ENCODE results near the gene HHAT. TPM values are rescaled to one million over a fixed set of nuclear protein-coding genes. Genes with fewer than 3 reads are reported as not detected.

The HHAT gene
- total and polyA plus RNA-seq, 2 of the 4 experiments (the other 2 are of a cell fraction): 1.7 to 2.5 TPM

DNA sequence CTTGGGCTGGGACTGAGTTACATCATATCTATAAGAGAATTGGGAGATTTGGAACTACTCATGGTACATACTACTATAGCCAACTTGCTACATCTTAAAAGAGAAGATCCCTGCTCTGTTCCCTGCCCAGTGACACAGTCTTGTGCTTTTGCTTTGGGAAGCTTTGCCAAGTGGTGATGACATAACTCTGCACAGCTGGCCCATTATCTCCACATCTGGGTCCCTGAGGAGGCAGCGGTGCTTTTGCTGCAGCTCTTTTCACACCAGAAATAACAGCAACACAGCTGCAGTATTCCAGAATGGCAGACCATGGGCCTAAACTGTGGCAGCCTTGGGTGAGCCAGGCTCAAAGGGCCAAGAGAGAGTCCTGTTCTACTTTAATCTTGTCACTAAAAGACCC, 296.0 kb downstream of the HHAT start:
- Histone ChIP-seq H2BK15ac (ENCODE audit: low read depth, low read length) (no peak overlapping the region), H3K18ac (ENCODE audit: low read depth, low read length) (no peak overlapping the region), H3K36me3 (ENCODE audit: control insufficient read depth, insufficient read depth, low read length) (no peaks in the 10 kb centered on the region), H3K27ac (ENCODE audit: insufficient read depth, low read length) (no peak overlapping the region), H3K14ac (replicated peaks; ENCODE audit: low read depth, low read length) (no peak overlapping the region), H4K20me1 (ENCODE audit: insufficient read depth, low read length) (no peaks in the 10 kb centered on the region), H2BK5ac (ENCODE audit: low read depth, low read length, poor library complexity, severe bottlenecking) (no peak overlapping the region), H3K4me1 (ENCODE audit: control insufficient read depth, insufficient read depth, low read length) (no peaks in the 10 kb centered on the region), H3K23ac (ENCODE audit: low read depth, low read length) (no peak overlapping the region), H3K9me3 (ENCODE audit: control insufficient read depth, insufficient read depth, low read length) (no peaks in the 10 kb centered on the region), H3K79me1 (ENCODE audit: low read depth in 1 of 2, low read length in 2 of 2) (no peaks in the 10 kb centered on the region), H3K9ac (ENCODE audit: low read depth, low read length) (no peak overlapping the region), H2BK20ac (ENCODE audit: low read depth, low read length) (no peak overlapping the region), H3K4me3 (ENCODE audit: insufficient read depth, low read depth, low read length) (no peak overlapping the region), H3K9me1 (ENCODE audit: insufficient read depth, low read length) (no peaks in the 10 kb centered on the region; the same call in 1 of the 2 replicates), H4K91ac (ENCODE audit: insufficient read depth, low read depth, low read length) (no peak overlapping the region), H3K27me3 (ENCODE audit: control insufficient read depth, insufficient read depth, low read length) (no peaks in the 10 kb centered on the region), H2BK120ac (ENCODE audit: low read depth, low read length) (no peak overlapping the region), H4K8ac (ENCODE audit: low read depth in 2 of 2, low read length in 2 of 2) (no peak overlapping the region), H4K5ac (ENCODE audit: low read depth, low read length) (no peak overlapping the region), H3K56ac (ENCODE audit: extremely low read depth, insufficient read depth, low read length) (no peak overlapping the region), H2AK9ac (replicated peaks; ENCODE audit: low read depth, low read length, poor library complexity) (no peak overlapping the region), H3K4ac (ENCODE audit: low read depth, low read length) (no peak overlapping the region), H2AK5ac (ENCODE audit: low read depth, low read length) (no peak overlapping the region), H3K4me2 (ENCODE audit: low read depth, low read length) (no peak overlapping the region), H2AFZ (replicated peaks; ENCODE audit: low read length, poor library complexity) (no peak overlapping the region)
- no peak for ATAC-seq (ENCODE audit: low read depth)
- in situ Hi-C loops (cut with MboI; ENCODE audit: low sequenced_read_pairs) (no loop called here), intact Hi-C loops (cut with micrococcal nuclease) (no loop called here), dilution Hi-C loops (cut with HindIII; ENCODE audit: low sequenced_read_pairs, unreplicated experiment) (no loop called here)
- no CpG with 5 or more reads among the region's 1 CpG for WGBS, 2 experiments (ENCODE audit: extremely low coverage in 2 of 2, insufficient read length in 1 of 2)
- POLR2A ChIA-PET (ENCODE audit: unreplicated experiment): no interaction called here
- BruUV-seq (replicated peaks): no TSS peak
- CTCF ChIA-PET: no interaction called here
- DNase-seq: no peak
- no peak for TF ChIP-seq MXI1 (IDR thresholded peaks at IDR 0.05; ENCODE audit: borderline replicate concordance, low read depth, low read length)
- no peak for TF ChIP-seq MAZ (IDR thresholded peaks at IDR 0.05; ENCODE audit: borderline replicate concordance, low read depth, low read length)
- TF ChIP-seq CEBPB (IDR thresholded peaks at IDR 0.05; ENCODE audit: low read depth, low read length): no peak
- TF ChIP-seq SMC3 (IDR thresholded peaks at IDR 0.05; ENCODE audit: low read depth, low read length): no peak
- TF ChIP-seq RFX5 (IDR thresholded peaks at IDR 0.05; ENCODE audit: low read depth, low read length): no peak
- TF ChIP-seq, protein P1, sequence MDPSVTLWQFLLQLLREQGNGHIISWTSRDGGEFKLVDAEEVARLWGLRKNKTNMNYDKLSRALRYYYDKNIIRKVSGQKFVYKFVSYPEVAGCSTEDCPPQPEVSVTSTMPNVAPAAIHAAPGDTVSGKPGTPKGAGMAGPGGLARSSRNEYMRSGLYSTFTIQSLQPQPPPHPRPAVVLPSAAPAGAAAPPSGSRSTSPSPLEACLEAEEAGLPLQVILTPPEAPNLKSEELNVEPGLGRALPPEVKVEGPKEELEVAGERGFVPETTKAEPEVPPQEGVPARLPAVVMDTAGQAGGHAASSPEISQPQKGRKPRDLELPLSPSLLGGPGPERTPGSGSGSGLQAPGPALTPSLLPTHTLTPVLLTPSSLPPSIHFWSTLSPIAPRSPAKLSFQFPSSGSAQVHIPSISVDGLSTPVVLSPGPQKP (IDR thresholded peaks at IDR 0.05; ENCODE audit: borderline replicate concordance, low read depth, low read length): no peak
- TF ChIP-seq MAFK (IDR thresholded peaks at IDR 0.05; ENCODE audit: low read depth, low read length): no peak
- TF ChIP-seq NFE2L2 (IDR thresholded peaks at IDR 0.05; ENCODE audit: low read depth, low read length): no peak
- TF ChIP-seq, protein P2, sequence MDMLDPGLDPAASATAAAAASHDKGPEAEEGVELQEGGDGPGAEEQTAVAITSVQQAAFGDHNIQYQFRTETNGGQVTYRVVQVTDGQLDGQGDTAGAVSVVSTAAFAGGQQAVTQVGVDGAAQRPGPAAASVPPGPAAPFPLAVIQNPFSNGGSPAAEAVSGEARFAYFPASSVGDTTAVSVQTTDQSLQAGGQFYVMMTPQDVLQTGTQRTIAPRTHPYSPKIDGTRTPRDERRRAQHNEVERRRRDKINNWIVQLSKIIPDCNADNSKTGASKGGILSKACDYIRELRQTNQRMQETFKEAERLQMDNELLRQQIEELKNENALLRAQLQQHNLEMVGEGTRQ (IDR thresholded peaks at IDR 0.05; ENCODE audit: low read depth, low read length): no peak
- no peak for TF ChIP-seq BHLHE40 (IDR thresholded peaks at IDR 0.05; ENCODE audit: low read depth, low read length)
- TF ChIP-seq, protein P3, sequence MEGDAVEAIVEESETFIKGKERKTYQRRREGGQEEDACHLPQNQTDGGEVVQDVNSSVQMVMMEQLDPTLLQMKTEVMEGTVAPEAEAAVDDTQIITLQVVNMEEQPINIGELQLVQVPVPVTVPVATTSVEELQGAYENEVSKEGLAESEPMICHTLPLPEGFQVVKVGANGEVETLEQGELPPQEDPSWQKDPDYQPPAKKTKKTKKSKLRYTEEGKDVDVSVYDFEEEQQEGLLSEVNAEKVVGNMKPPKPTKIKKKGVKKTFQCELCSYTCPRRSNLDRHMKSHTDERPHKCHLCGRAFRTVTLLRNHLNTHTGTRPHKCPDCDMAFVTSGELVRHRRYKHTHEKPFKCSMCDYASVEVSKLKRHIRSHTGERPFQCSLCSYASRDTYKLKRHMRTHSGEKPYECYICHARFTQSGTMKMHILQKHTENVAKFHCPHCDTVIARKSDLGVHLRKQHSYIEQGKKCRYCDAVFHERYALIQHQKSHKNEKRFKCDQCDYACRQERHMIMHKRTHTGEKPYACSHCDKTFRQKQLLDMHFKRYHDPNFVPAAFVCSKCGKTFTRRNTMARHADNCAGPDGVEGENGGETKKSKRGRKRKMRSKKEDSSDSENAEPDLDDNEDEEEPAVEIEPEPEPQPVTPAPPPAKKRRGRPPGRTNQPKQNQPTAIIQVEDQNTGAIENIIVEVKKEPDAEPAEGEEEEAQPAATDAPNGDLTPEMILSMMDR (conservative IDR thresholded peaks at IDR 0.05; ENCODE audit: low read depth, low read length): no peak
- TF ChIP-seq CHD1 (IDR thresholded peaks at IDR 0.05; ENCODE audit: low read depth, low read length): no peak
- TF ChIP-seq FOS (IDR thresholded peaks at IDR 0.05; ENCODE audit: low read depth, low read length): no peak
- TF ChIP-seq RCOR1 (IDR thresholded peaks at IDR 0.05; ENCODE audit: insufficient replicate concordance, low read length): no peak
- no peak for TF ChIP-seq RAD21 (IDR thresholded peaks at IDR 0.05; ENCODE audit: low read length)
- TF ChIP-seq POLR2A (IDR thresholded peaks at IDR 0.05; ENCODE audit: low read depth, low read length): no peak
